ENCODE data around the gene SERTAD2. TPM values are rescaled to one million over a fixed set of nuclear protein-coding genes. Genes with fewer than 3 reads are reported as not detected.

The SERTAD2 gene
- total and polyA plus RNA-seq, 2 donors, result 14.6 to 17.6 TPM

DNA sequence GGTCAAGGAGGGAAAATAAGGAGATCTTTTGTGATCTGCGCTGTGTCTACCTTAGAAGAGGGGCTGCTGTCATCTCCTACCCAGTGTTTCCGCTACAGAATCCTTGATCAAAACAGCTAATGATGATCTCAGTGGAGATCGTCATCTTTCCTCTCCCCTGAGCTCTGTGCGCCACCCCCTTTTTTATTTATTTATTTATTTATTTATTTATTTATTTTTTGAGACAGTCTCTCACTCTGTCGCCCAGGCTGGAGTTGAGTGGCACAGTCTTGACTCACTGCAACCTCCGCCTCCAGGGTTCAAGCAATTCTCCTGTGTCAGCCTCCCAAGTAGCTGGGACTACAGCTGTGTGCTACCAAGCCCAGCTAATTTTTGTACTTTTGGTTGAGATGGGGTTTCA, 55.5 kb downstream of the SERTAD2 start:
- 97% methylated on average over 6 of the region's 6 CpGs for WGBS
- Histone ChIP-seq H3K4me3 (ENCODE audit: low read depth, low read length) (no peak overlapping the region), H3K4me1 (ENCODE audit: insufficient read depth) (no peaks in the 10 kb centered on the region), H3K36me3 (ENCODE audit: insufficient read depth) (no peaks in the 10 kb centered on the region), H3K27ac (ENCODE audit: low read depth) (no peak overlapping the region)
- no peak for DNase-seq (ENCODE audit: extremely low spot score)

GRCh38 chr2:64595397-64596176, 58.1 kb downstream of the SERTAD2 start:
- no peaks in the 10 kb centered on the region for H3K4me1 ChIP-seq (ENCODE audit: insufficient read depth)
- H3K36me3 ChIP-seq (ENCODE audit: insufficient read depth), result no peaks in the 10 kb centered on the region
- 50% methylated on average over 4 of the region's 4 CpGs for WGBS
- H3K27ac ChIP-seq (ENCODE audit: low read depth), result no peak overlapping the region
- H3K4me3 ChIP-seq (ENCODE audit: low read depth, low read length), result no peak overlapping the region
- no peak for DNase-seq (ENCODE audit: extremely low spot score)

DNA sequence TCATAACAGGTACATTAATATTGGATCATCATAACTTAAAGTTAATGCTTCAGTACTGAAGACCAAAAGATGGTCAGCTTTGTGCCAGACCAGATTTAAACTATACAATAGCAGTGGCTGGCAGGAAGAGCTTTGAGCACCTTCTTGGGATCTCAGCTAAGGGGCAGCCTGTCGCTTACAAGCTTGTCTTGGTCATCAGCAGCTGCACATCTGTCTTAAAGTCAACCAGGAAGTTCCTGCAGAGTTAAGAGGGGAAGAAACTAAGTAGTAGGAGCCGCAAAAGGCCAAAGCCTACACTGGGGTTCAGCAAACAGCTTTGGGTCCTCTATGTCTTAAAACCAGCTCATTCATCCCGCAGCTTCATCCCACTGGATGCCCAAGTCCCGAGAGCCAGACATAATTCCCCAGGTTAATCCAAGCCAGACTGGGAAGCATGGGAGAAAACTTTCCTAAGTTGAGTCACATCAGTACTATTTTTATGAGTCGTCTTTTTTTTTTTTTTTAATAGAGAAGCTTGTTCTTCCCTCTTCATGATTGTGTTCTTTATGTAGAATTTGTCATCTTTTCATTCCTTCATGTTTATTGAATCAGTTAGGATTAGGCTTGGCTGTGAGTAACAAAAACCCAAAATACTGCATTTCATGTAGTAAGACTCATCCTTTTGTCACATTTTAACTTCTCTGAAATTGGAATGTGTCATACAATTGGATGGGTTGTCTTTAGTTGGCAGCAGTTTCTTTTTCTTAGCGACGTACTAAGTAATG, 59.3 kb downstream of the SERTAD2 start:
- WGBS, result 79% methylated on average over 7 of the region's 7 CpGs
- Histone ChIP-seq H3K36me3 (ENCODE audit: insufficient read depth) (no peaks in the 10 kb centered on the region), H3K4me1 (ENCODE audit: insufficient read depth) (no peaks in the 10 kb centered on the region), H3K4me3 (ENCODE audit: low read depth, low read length) (no peak overlapping the region), H3K27ac (ENCODE audit: low read depth) (no peak overlapping the region)
- no peak for DNase-seq (ENCODE audit: extremely low spot score)

GRCh38 chr2:64593035-64593655, 60.6 kb downstream of the SERTAD2 start:
- DNase-seq (ENCODE audit: extremely low spot score), result no peak
- WGBS, result 91% methylated on average over 4 of the region's 4 CpGs
- no peak overlapping the region for H3K4me3 ChIP-seq (ENCODE audit: low read depth, low read length)
- no peaks in the 10 kb centered on the region for H3K36me3 ChIP-seq (ENCODE audit: insufficient read depth)
- H3K4me1 ChIP-seq (ENCODE audit: insufficient read depth), result no peaks in the 10 kb centered on the region
- H3K27ac ChIP-seq (ENCODE audit: low read depth), result no peak overlapping the region

DNA sequence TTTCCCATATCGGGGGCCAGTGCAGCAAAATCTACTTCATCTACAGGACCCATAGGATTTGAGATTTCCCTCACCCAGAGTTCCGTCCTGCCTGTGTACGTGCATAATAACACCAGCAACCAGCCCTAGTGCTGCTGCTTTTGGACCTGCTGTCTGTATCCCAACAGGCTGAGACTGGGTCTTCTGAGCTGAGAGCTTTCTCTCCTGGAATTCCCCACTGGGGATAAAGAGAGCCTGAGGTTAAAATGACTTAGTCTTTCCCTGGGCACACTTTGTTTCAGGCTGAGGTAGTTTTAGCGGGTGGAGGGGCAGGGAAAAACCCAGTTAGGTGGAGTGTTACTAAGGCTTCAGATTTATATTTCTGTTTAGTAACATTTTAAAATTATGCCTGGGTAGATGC, 62.5 kb downstream of the SERTAD2 start:
- no peak for DNase-seq (ENCODE audit: extremely low spot score)
- Histone ChIP-seq H3K4me3 (ENCODE audit: low read depth, low read length) (no peak overlapping the region), H3K27ac (ENCODE audit: low read depth) (no peak overlapping the region), H3K4me1 (ENCODE audit: insufficient read depth) (no peaks in the 10 kb centered on the region), H3K36me3 (ENCODE audit: insufficient read depth) (no peaks in the 10 kb centered on the region)
- WGBS, result 93% methylated on average over 4 of the region's 4 CpGs

GRCh38 chr2:64587561-64587960, 66.2 kb downstream of the SERTAD2 start:
- Histone ChIP-seq H3K36me3 (ENCODE audit: insufficient read depth) (no peaks in the 10 kb centered on the region), H3K27ac (ENCODE audit: low read depth) (no peak overlapping the region), H3K4me1 (ENCODE audit: insufficient read depth) (no peaks in the 10 kb centered on the region), H3K4me3 (ENCODE audit: low read depth, low read length) (no peak overlapping the region)
- no peak for DNase-seq (ENCODE audit: extremely low spot score)

DNA sequence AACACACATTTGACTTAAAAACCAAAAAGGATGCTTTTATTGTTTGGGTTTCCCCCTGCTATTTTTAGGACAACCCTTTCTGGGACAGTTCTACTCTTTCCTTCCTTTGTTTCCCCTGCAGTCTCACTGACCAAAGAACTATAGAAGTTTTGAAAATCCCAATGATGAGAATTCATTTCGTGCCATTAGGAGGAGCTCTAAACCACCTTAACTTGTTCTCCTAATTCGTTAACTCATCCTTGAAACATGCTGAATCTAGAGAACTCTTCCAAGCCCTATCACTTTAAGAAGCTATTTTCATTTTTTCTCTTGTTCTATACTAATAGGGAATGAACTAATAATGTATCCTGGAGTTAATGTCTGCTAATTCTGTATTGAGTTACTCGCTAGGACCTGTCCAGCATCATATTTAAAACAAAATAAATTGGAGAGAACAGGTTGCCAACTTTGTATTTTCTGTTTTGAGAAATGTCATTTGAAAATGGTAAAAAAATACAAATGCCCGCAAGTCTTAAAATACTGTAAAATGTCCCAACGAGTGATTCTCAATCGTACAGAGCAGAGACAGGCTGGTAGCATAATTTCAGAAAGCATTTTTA, 66.7 kb downstream of the SERTAD2 start:
- no peaks in the 10 kb centered on the region for H3K4me1 ChIP-seq (ENCODE audit: insufficient read depth)
- H3K27ac ChIP-seq (ENCODE audit: low read depth), result no peak overlapping the region
- DNase-seq (ENCODE audit: extremely low spot score), result no peak
- H3K4me3 ChIP-seq (ENCODE audit: low read depth, low read length), result no peak overlapping the region
- WGBS, result 58% methylated on average over 6 of the region's 6 CpGs
- H3K36me3 ChIP-seq (ENCODE audit: insufficient read depth), result no peaks in the 10 kb centered on the region

DNA sequence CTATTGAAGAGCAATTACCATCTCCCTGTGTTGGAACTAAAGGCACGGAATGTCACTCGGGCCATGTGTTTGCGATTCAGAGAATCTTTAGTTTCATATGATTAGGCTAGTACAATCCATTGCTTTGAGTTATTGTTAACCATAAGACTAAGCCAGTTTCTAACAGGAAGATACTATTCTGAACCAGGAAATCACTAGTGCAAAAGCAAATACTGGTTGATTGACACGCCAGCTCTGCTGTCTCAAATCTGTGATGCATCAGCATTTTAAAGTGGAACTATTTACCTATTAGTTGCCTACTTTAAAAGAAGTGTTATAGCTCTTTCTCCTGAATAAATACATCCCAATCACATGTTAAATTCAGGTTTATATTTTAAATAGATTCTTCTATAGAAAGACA, 67.7 kb downstream of the SERTAD2 start:
- H3K36me3 ChIP-seq (ENCODE audit: insufficient read depth), result no peaks in the 10 kb centered on the region
- H3K4me3 ChIP-seq (ENCODE audit: low read depth, low read length), result no peak overlapping the region
- 91% methylated on average over 4 of the region's 4 CpGs for WGBS
- DNase-seq (ENCODE audit: extremely low spot score), result no peak
- H3K27ac ChIP-seq (ENCODE audit: low read depth), result no peak overlapping the region
- H3K4me1 ChIP-seq (ENCODE audit: insufficient read depth), result no peaks in the 10 kb centered on the region

GRCh38 chr2:64582774-64583340, 70.9 kb downstream of the SERTAD2 start:
- Histone ChIP-seq H3K4me1 (ENCODE audit: insufficient read depth) (no peaks in the 10 kb centered on the region), H3K27ac (ENCODE audit: low read depth) (no peak overlapping the region), H3K4me3 (ENCODE audit: low read depth, low read length) (no peak overlapping the region), H3K36me3 (ENCODE audit: insufficient read depth) (peaks cover 2% of the 10 kb centered on the region)
- 85% methylated on average over 5 of the region's 5 CpGs for WGBS
- DNase-seq (ENCODE audit: extremely low spot score), result no peak

- Histone ChIP-seq H3K36me3 (ENCODE audit: insufficient read depth) (peaks cover 2% of the 10 kb centered on the region), H3K4me1 (ENCODE audit: insufficient read depth) (no peaks in the 10 kb centered on the region), H3K4me3 (ENCODE audit: low read depth, low read length) (no peak overlapping the region), H3K27ac (ENCODE audit: low read depth) (no peak overlapping the region)
- WGBS, result 97% methylated on average over 1 of the region's 1 CpG
- DNase-seq (ENCODE audit: extremely low spot score), result no peak
These were observed 71.8 kb downstream of the SERTAD2 start for GRCh38 chr2:64581777-64582539.

Measured in urinary bladder (tissue), 4 donors.